Measurements from ENCODE around the gene SLC25A4.

DNA sequence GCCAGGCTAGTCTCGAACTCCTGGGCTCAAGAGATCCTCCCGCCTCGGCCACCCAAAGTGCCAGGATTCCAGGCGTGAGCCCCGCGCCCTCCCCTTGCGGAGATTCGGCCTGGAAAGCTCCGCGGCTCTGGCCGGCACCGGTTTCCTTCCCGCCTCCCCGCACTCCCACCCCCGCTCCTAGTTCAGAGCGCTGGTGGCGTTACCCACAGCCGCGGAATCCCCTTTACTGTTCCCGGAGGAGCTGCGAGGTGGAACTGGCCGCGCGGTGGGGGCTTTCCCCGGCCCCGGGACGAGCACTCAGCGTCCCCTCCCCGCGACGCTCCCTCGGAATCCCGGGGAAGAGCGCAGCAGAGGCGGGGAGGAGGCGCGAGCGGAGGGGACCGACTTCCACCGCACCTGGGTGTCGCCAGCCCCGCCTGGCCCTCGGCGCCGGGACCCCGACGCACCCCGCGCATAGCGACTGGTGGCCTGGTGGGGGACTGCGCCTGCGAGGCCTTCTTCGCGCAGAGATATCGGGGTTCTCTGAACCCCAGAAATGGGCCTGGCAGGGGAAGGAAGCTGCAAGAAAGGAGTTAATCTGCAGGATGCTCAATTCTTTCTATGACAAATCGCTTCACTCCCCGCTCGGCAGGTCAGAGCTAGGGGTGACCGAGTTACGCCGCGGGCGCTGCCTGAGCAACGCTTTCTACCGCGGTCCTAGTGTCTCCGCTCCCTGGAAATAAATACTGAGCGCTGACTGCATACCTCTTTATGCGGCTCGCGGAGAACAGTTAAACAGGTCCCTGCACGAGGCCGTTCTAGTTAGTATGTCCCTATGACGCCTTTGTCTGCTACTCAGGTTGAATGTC lies 14.6 kb upstream of the SLC25A4 start:
- TF ChIP-seq, protein P1, sequence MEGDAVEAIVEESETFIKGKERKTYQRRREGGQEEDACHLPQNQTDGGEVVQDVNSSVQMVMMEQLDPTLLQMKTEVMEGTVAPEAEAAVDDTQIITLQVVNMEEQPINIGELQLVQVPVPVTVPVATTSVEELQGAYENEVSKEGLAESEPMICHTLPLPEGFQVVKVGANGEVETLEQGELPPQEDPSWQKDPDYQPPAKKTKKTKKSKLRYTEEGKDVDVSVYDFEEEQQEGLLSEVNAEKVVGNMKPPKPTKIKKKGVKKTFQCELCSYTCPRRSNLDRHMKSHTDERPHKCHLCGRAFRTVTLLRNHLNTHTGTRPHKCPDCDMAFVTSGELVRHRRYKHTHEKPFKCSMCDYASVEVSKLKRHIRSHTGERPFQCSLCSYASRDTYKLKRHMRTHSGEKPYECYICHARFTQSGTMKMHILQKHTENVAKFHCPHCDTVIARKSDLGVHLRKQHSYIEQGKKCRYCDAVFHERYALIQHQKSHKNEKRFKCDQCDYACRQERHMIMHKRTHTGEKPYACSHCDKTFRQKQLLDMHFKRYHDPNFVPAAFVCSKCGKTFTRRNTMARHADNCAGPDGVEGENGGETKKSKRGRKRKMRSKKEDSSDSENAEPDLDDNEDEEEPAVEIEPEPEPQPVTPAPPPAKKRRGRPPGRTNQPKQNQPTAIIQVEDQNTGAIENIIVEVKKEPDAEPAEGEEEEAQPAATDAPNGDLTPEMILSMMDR (IDR thresholded peaks at IDR 0.05) = peak; percentile 16; the same call in 1 of the 2 replicates
- no peak for TF ChIP-seq ZFX (IDR thresholded peaks at IDR 0.05; ENCODE audit: borderline replicate concordance)

All from 22Rv1 (cell line).